Measurements from ENCODE around the gene INSIG2.

INSIG2 gene

DNA sequence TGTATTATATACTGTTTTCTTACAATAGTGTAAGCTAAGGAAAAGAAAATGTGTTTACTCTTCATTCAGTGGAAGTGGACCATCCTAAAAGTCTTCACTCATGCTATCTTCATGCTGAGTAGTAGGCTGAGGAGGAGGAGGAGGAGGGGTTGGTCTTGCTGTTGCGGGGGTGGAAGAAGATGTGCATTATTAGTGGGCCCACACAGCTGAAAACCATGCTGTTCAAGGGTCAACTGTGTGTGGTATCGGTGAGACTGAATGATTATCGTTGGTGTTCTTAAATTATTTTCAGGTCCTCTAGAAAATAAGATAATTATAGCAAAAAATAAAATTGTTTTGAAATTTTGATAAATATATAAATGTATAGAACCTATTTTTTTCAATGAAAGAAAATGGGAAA lies 22.0 kb downstream of the INSIG2 start:
- TF ChIP-seq FOXP2 (optimal IDR thresholded peaks at IDR 0.05; ENCODE audit: borderline replicate concordance, extremely low read depth, extremely low read length, insufficient read depth), result no peak
- TF ChIP-seq, protein P1, sequence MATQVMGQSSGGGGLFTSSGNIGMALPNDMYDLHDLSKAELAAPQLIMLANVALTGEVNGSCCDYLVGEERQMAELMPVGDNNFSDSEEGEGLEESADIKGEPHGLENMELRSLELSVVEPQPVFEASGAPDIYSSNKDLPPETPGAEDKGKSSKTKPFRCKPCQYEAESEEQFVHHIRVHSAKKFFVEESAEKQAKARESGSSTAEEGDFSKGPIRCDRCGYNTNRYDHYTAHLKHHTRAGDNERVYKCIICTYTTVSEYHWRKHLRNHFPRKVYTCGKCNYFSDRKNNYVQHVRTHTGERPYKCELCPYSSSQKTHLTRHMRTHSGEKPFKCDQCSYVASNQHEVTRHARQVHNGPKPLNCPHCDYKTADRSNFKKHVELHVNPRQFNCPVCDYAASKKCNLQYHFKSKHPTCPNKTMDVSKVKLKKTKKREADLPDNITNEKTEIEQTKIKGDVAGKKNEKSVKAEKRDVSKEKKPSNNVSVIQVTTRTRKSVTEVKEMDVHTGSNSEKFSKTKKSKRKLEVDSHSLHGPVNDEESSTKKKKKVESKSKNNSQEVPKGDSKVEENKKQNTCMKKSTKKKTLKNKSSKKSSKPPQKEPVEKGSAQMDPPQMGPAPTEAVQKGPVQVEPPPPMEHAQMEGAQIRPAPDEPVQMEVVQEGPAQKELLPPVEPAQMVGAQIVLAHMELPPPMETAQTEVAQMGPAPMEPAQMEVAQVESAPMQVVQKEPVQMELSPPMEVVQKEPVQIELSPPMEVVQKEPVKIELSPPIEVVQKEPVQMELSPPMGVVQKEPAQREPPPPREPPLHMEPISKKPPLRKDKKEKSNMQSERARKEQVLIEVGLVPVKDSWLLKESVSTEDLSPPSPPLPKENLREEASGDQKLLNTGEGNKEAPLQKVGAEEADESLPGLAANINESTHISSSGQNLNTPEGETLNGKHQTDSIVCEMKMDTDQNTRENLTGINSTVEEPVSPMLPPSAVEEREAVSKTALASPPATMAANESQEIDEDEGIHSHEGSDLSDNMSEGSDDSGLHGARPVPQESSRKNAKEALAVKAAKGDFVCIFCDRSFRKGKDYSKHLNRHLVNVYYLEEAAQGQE (IDR thresholded peaks at IDR 0.05; ENCODE audit: insufficient read depth in 1 of 2, low read depth in 2 of 2, low read length in 2 of 2), result no peak

DNA sequence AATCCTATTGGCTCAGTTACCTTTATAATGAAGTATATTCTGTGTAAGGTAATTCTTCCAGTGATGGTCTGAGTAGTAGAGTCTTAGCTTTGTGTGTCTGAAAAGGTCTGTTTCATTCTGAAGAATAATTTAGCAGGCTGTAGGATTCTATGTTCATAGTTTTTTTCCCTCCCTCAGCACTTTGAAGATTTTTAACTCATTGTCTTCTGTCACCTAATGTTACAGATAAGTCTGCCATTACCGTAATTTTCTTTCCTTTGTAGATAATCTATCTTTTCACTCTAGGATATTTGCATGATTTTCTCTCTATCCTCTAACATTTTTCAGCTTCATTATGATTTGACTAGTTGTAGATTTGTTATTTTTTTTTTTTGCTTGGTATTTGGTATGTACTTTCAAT lies 22.7 kb downstream of the INSIG2 start:
- no peak for TF ChIP-seq TAF1 (IDR thresholded peaks at IDR 0.05; ENCODE audit: borderline replicate concordance, insufficient read depth, low read length)
- TF ChIP-seq, protein P1 (IDR thresholded peaks at IDR 0.05; ENCODE audit: insufficient read depth in 1 of 2, low read depth in 2 of 2, low read length in 2 of 2), result no peak
- no peak for TF ChIP-seq FOXP2 (optimal IDR thresholded peaks at IDR 0.05; ENCODE audit: borderline replicate concordance, extremely low read depth, extremely low read length, insufficient read depth)
- no peak for TF ChIP-seq POLR2AphosphoS5 (IDR thresholded peaks at IDR 0.05; ENCODE audit: low read depth, low read length)
- TF ChIP-seq SIN3A (IDR thresholded peaks at IDR 0.05; ENCODE audit: borderline replicate concordance, insufficient read depth, low read length), result no peak

DNA sequence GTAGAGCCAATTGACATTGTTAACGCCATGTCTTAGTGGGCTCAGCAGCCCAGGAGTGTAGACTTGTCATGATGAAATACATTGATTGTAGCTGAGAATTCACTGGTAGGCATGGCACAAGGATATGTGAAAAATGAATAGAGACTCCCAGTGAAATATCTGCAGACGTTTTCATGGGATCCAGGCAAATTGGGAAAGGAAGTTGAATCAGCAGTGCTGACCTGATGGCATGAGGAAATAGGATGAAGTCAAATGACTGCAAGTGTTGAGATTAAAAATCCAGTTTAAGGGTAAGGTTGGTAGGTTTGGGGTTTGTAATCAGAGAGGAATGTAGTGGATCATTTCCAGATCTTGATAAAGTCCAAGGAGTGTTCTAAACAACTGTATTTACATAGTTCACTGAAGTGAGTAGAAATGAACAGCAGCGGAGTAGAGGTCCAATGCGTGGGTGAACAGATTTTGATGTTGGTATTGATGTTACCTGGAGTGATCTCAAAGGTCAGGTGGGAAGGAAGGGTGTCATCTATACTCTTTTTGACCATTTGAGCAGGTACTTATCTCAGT lies 24.6 kb downstream of the INSIG2 start:
- TF ChIP-seq, protein P1 (IDR thresholded peaks at IDR 0.05; ENCODE audit: insufficient read depth in 1 of 2, low read depth in 2 of 2, low read length in 2 of 2), result no peak
- no peak for TF ChIP-seq TAF1 (IDR thresholded peaks at IDR 0.05; ENCODE audit: borderline replicate concordance, insufficient read depth, low read length)
- no peak for TF ChIP-seq SIN3A (IDR thresholded peaks at IDR 0.05; ENCODE audit: borderline replicate concordance, insufficient read depth, low read length)
- TF ChIP-seq FOXP2 (optimal IDR thresholded peaks at IDR 0.05; ENCODE audit: borderline replicate concordance, extremely low read depth, extremely low read length, insufficient read depth), result no peak
- no peak for TF ChIP-seq POLR2AphosphoS5 (IDR thresholded peaks at IDR 0.05; ENCODE audit: low read depth, low read length)

DNA sequence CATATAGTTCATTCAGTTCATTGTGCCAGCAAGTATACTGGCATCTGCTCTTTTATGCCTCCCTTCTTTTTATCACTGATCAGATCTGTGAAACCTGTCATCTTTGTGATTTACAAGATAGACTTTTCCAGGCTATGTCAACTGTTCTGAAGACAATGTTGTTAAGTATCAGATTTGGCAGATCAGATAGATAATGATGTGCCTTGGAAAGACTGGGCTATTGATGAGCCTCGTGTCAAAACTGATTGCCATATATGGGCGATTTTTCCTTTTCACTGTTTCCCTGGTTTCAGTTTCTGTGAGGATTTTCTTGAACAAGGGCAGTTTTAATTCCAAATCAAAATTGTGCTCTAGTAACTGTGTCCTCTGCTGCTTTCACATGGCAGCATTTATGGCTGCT lies 26.6 kb downstream of the INSIG2 start:
- TF ChIP-seq FOXP2 (optimal IDR thresholded peaks at IDR 0.05; ENCODE audit: borderline replicate concordance, extremely low read depth, extremely low read length, insufficient read depth), result no peak
- no peak for TF ChIP-seq POLR2AphosphoS5 (IDR thresholded peaks at IDR 0.05; ENCODE audit: low read depth, low read length)
- TF ChIP-seq, protein P1 (IDR thresholded peaks at IDR 0.05; ENCODE audit: insufficient read depth in 1 of 2, low read depth in 2 of 2, low read length in 2 of 2), result no peak
- no peak for TF ChIP-seq SIN3A (IDR thresholded peaks at IDR 0.05; ENCODE audit: borderline replicate concordance, insufficient read depth, low read length)
- TF ChIP-seq TAF1 (IDR thresholded peaks at IDR 0.05; ENCODE audit: borderline replicate concordance, insufficient read depth, low read length), result no peak

DNA sequence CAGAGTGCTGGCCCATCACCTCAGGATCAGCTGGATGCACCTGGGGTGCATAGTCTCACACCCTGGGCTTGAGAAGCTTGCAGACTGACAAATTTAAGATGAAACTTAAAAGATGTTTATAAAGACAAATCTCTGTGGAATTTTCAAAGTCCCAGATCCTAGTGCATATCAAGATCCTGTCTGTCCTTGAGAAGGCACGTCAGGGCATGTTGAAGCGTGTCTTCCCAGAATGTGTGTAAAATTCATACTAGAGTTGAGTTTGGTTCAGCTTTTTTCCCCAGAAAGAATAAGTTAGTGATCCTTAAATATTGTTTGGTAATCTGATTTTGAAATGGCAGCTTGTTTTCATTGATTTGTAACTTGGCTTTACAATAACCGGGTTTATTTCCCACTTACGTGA lies 27.5 kb downstream of the INSIG2 start:
- TF ChIP-seq SIN3A (IDR thresholded peaks at IDR 0.05; ENCODE audit: borderline replicate concordance, insufficient read depth, low read length) (no peak), FOXP2 (optimal IDR thresholded peaks at IDR 0.05; ENCODE audit: borderline replicate concordance, extremely low read depth, extremely low read length, insufficient read depth) (no peak), POLR2AphosphoS5 (IDR thresholded peaks at IDR 0.05; ENCODE audit: low read depth, low read length) (no peak)
- TF ChIP-seq, protein P1 (IDR thresholded peaks at IDR 0.05; ENCODE audit: insufficient read depth in 1 of 2, low read depth in 2 of 2, low read length in 2 of 2), result no peak

Data from PFSK-1 (cell line).